ENCODE data around the gene DLL3.
A peak's percentile ranks its signal among the peaks of the same experiment; 100 is the strongest.

Gene DLL3

GRCh38 chr19:39518458-39518857 is 19.7 kb downstream of the DLL3 start:
- no peak for DNase-seq

GRCh38 chr19:39518975-39519374 is 20.2 kb downstream of the DLL3 start:
- DNase-seq = no peak

GRCh38 chr19:39520541-39521484 is 22.1 kb downstream of the DLL3 start:
- DNase-seq = no peak

- DNase-seq = no peak
Measured at GRCh38 chr19:39524495-39524894, 25.7 kb downstream of the DLL3 start.

GRCh38 chr19:39525205-39525604 is 26.5 kb downstream of the DLL3 start:
- DNase-seq = no peak

- no peak for DNase-seq
Measured at GRCh38 chr19:39531834-39532232, 33.1 kb downstream of the DLL3 start.

- peak; percentile 93 for DNase-seq
Measured at GRCh38 chr19:39532233-39533002, 33.7 kb downstream of the DLL3 start, which contains the start of gene EID2B. TSS of gene EID2B (minus strand) at chr19:39532852. CDS start at chr19:39532802, 50 bp downstream.

- no peak for DNase-seq
Measured at GRCh38 chr19:39533003-39533512, 34.3 kb downstream of the DLL3 start.

- DNase-seq = no peak
Measured at GRCh38 chr19:39533791-39534190, 35.0 kb downstream of the DLL3 start.

GRCh38 chr19:39539165-39539517 is 40.4 kb downstream of the DLL3 start:
- peak; percentile 44 for DNase-seq

- DNase-seq = peak; percentile 94
Measured at GRCh38 chr19:39539518-39540332, 41.0 kb downstream of the DLL3 start, which contains the start of gene EID2. TSS of gene EID2 (minus strand) at chr19:39540161. CDS start at chr19:39540079, 82 bp downstream.

GRCh38 chr19:39540333-39540673 is 41.6 kb downstream of the DLL3 start:
- DNase-seq = no peak

GRCh38 chr19:39542206-39542605 is 43.5 kb downstream of the DLL3 start:
- DNase-seq = no peak

- DNase-seq = no peak
Measured at GRCh38 chr19:39543477-39543857, 44.7 kb downstream of the DLL3 start.

- DNase-seq = no peak
Measured at GRCh38 chr19:39544226-39544903, 45.6 kb downstream of the DLL3 start.

GRCh38 chr19:39544911-39545310 is 46.2 kb downstream of the DLL3 start:
- DNase-seq = no peak

GRCh38 chr19:39546599-39546998 is 47.9 kb downstream of the DLL3 start:
- no peak for DNase-seq

GRCh38 chr19:39550197-39550596 is 51.5 kb downstream of the DLL3 start:
- DNase-seq = no peak

GRCh38 chr19:39553082-39553652 is 54.4 kb downstream of the DLL3 start:
- no peak for DNase-seq

GRCh38 chr19:39554701-39555311 is 56.1 kb downstream of the DLL3 start:
- no peak for DNase-seq

GRCh38 chr19:39555883-39556282 is 57.1 kb downstream of the DLL3 start:
- DNase-seq = no peak
